D341Med (cell line): Measurements from ENCODE around the gene SLC6A9.
A peak's percentile ranks its signal among the peaks of the same experiment; 100 is the strongest.

ENCODE experiments used
- DNase-seq: peaks from one replicate; pipeline ENCODE4 v3.0.0; 2012; ENCODE audit warnings: low spot score

The SLC6A9 gene

GRCh38 chr1:44029260-44029910 lies 1.9 kb downstream of the SLC6A9 start:
- DNase-seq = peak; percentile 66

GRCh38 chr1:44027320-44027719 lies 3.9 kb downstream of the SLC6A9 start:
- no peak for DNase-seq

- no peak for DNase-seq
Observed at GRCh38 chr1:44025816-44026215, 5.4 kb downstream of the SLC6A9 start.

GRCh38 chr1:44024903-44025525 lies 6.2 kb downstream of the SLC6A9 start:
- DNase-seq = no peak

- DNase-seq = no peak
Observed at GRCh38 chr1:44024031-44024902, 7.0 kb downstream of the SLC6A9 start.

- no peak for DNase-seq
Observed at GRCh38 chr1:44021581-44022321, 9.5 kb downstream of the SLC6A9 start.

GRCh38 chr1:44021156-44021555 lies 10.1 kb downstream of the SLC6A9 start:
- DNase-seq = no peak

- DNase-seq = no peak
Observed at GRCh38 chr1:44020464-44020863, 10.8 kb downstream of the SLC6A9 start.

GRCh38 chr1:44019466-44019948 lies 11.8 kb downstream of the SLC6A9 start:
- no peak for DNase-seq

GRCh38 chr1:44016890-44017400 lies 14.3 kb downstream of the SLC6A9 start:
- DNase-seq = no peak

GRCh38 chr1:44016041-44016889 lies 15.0 kb downstream of the SLC6A9 start:
- DNase-seq = no peak

- DNase-seq = no peak
Observed at GRCh38 chr1:44015206-44015605, 16.1 kb downstream of the SLC6A9 start.

GRCh38 chr1:44014365-44015104 lies 16.7 kb downstream of the SLC6A9 start:
- no peak for DNase-seq

GRCh38 chr1:44013949-44014348 lies 17.3 kb downstream of the SLC6A9 start:
- DNase-seq = no peak

GRCh38 chr1:44012941-44013609 lies 18.2 kb downstream of the SLC6A9 start:
- DNase-seq = no peak

GRCh38 chr1:44012404-44012803 lies 18.9 kb downstream of the SLC6A9 start:
- DNase-seq = no peak

- DNase-seq = no peak
Observed at GRCh38 chr1:44010935-44011471, 20.3 kb downstream of the SLC6A9 start.

GRCh38 chr1:44008259-44008658 lies 23.0 kb downstream of the SLC6A9 start:
- DNase-seq = no peak

- DNase-seq = no peak
Observed at GRCh38 chr1:44002606-44003157, 28.6 kb downstream of the SLC6A9 start.
